ENCODE data around the gene ACAD10. TPM values are rescaled to one million over a fixed set of nuclear protein-coding genes. Genes with fewer than 3 reads are reported as not detected.

The ACAD10 gene
- total RNA-seq, 1 donor from 2014 or later: 29.5 TPM

DNA sequence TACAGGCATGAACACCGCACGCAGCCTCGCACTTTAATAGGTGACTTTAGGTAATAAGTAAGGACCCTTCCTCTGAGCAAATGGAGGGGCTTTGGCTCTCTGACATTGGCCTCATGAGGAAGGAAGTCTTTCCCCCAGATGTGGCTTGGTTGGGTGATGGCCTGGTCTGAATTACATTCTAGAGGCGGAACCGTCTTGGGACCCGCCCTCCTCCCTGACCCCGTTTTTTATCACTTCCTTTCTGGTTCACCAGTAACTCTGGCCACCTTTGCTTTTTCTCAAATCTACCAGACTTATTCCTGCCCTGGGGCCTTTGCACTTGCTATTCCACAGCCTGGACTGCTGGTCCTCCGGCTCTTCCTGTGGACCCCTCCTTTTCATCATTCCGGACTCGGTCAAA, 94.3 kb downstream of the ACAD10 start:
- peaks cover 15% of the 10 kb centered on the region for H3K4me1 Mint-ChIP-seq (ENCODE audit: unreplicated experiment)
- TF ChIP-seq CTCF (IDR thresholded peaks at IDR 0.05): no peak
- DNase-seq (ENCODE audit: extremely low spot score, unreplicated experiment): no peak
- peaks cover 30% of the 10 kb centered on the region for H3K36me3 Mint-ChIP-seq (ENCODE audit: unreplicated experiment)
- H3K4me3 Mint-ChIP-seq (ENCODE audit: unreplicated experiment): no peak overlapping the region
- no peaks in the 10 kb centered on the region for H3K9me3 Mint-ChIP-seq (ENCODE audit: unreplicated experiment)
- no peaks in the 10 kb centered on the region for H3K27me3 Mint-ChIP-seq (ENCODE audit: unreplicated experiment)
- no peak overlapping the region for H3K27ac Mint-ChIP-seq (ENCODE audit: unreplicated experiment)

DNA sequence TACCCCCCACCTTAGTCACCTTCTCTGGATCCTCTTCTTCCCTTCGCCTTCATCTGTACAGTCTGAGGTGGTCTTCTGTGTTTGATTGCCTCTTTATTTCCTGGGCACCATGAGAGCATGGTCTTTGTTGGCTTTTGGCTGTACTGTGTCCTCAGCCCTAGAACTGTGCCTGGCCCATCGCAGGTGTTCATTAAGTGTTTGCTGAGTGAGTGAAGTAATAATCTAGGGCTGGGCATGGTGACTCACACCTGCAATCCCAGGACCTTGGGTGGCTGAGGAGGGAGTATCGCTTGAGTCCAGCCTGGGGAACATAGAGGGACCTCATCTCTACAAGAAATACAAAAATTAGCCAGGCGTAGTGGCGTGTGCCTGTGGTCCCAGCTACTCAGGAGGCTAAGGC, 94.8 kb downstream of the ACAD10 start:
- no peak for DNase-seq (ENCODE audit: extremely low spot score, unreplicated experiment)
- Mint-ChIP-seq H3K4me3 (ENCODE audit: unreplicated experiment) (no peak overlapping the region), H3K27ac (ENCODE audit: unreplicated experiment) (no peak overlapping the region), H3K36me3 (ENCODE audit: unreplicated experiment) (peaks cover 32% of the 10 kb centered on the region), H3K9me3 (ENCODE audit: unreplicated experiment) (no peaks in the 10 kb centered on the region), H3K4me1 (ENCODE audit: unreplicated experiment) (peaks cover 10% of the 10 kb centered on the region), H3K27me3 (ENCODE audit: unreplicated experiment) (no peaks in the 10 kb centered on the region)
- TF ChIP-seq CTCF (IDR thresholded peaks at IDR 0.05): no peak

GRCh38 chr12:111781085-111781658, 95.3 kb downstream of the ACAD10 start:
- peaks cover 37% of the 10 kb centered on the region for H3K36me3 Mint-ChIP-seq (ENCODE audit: unreplicated experiment)
- no peaks in the 10 kb centered on the region for H3K27me3 Mint-ChIP-seq (ENCODE audit: unreplicated experiment)
- TF ChIP-seq CTCF (IDR thresholded peaks at IDR 0.05): no peak
- no peak for DNase-seq (ENCODE audit: extremely low spot score, unreplicated experiment)
- H3K4me1 Mint-ChIP-seq (ENCODE audit: unreplicated experiment): peaks cover 5% of the 10 kb centered on the region
- H3K27ac Mint-ChIP-seq (ENCODE audit: unreplicated experiment): no peak overlapping the region
- H3K4me3 Mint-ChIP-seq (ENCODE audit: unreplicated experiment): no peak overlapping the region
- no peaks in the 10 kb centered on the region for H3K9me3 Mint-ChIP-seq (ENCODE audit: unreplicated experiment)

- no peaks in the 10 kb centered on the region for H3K4me1 Mint-ChIP-seq (ENCODE audit: unreplicated experiment)
- H3K27ac Mint-ChIP-seq (ENCODE audit: unreplicated experiment): no peak overlapping the region
- H3K9me3 Mint-ChIP-seq (ENCODE audit: unreplicated experiment): no peaks in the 10 kb centered on the region
- H3K36me3 Mint-ChIP-seq (ENCODE audit: unreplicated experiment): peaks cover 42% of the 10 kb centered on the region
- no peak for TF ChIP-seq CTCF (IDR thresholded peaks at IDR 0.05)
- H3K27me3 Mint-ChIP-seq (ENCODE audit: unreplicated experiment): no peaks in the 10 kb centered on the region
- no peak overlapping the region for H3K4me3 Mint-ChIP-seq (ENCODE audit: unreplicated experiment)
- no peak for DNase-seq (ENCODE audit: extremely low spot score, unreplicated experiment)
Measured at GRCh38 chr12:111783046-111783445, 97.2 kb downstream of the ACAD10 start.

GRCh38 chr12:111784953-111785352, 99.1 kb downstream of the ACAD10 start:
- Mint-ChIP-seq H3K9me3 (ENCODE audit: unreplicated experiment) (no peaks in the 10 kb centered on the region), H3K4me1 (ENCODE audit: unreplicated experiment) (peaks cover 2% of the 10 kb centered on the region), H3K27me3 (ENCODE audit: unreplicated experiment) (no peaks in the 10 kb centered on the region), H3K4me3 (ENCODE audit: unreplicated experiment) (no peak overlapping the region), H3K36me3 (ENCODE audit: unreplicated experiment) (peaks cover 48% of the 10 kb centered on the region), H3K27ac (ENCODE audit: unreplicated experiment) (no peak overlapping the region)
- DNase-seq (ENCODE audit: extremely low spot score, unreplicated experiment): no peak
- TF ChIP-seq CTCF (IDR thresholded peaks at IDR 0.05): no peak
